Measurements from ENCODE around the gene PPP2R5C. TPM values are rescaled to one million over a fixed set of nuclear protein-coding genes. Genes with fewer than 3 reads are reported as not detected.
A peak's percentile ranks its signal among the peaks of the same experiment; 100 is the strongest.

PPP2R5C gene
- total and polyA plus RNA-seq, 9 of the 15 experiments (the other 6 are each of a cell fraction or from before 2014, with no cell fraction given), result 284 to 617 (median 395) TPM

- no peak for TF ChIP-seq CLOCK (CRISPR knock-in tag; IDR thresholded peaks at IDR 0.05; ENCODE audit: borderline replicate concordance)
- TF ChIP-seq PML (IDR thresholded peaks at IDR 0.05; ENCODE audit: low read length), result no peak
Measured at GRCh38 chr14:101956179-101956885, 194.8 kb downstream of the PPP2R5C start (continued).

- Histone ChIP-seq H3K27ac (ENCODE audit: extremely low read depth, low read depth, low read length) (peak overlapping the region; percentile 32; the same call in 1 of the 3 replicates), H3K9me1 (ENCODE audit: control insufficient read depth, insufficient read depth, low read length) (no peaks in the 10 kb centered on the region), H3K79me2 (ENCODE audit: control insufficient read depth, insufficient read depth, low read length) (no peaks in the 10 kb centered on the region), H3K4me3 (no peak overlapping the region), H3K36me3 (ENCODE audit: control insufficient read depth, insufficient read depth, low read length) (no peaks in the 10 kb centered on the region), H3K9me3 (replicated peaks; ENCODE audit: control insufficient read depth, insufficient read depth, low read depth, low read length) (no peaks in the 10 kb centered on the region), H3K9ac (ENCODE audit: insufficient read depth in 1 of 2, low read depth in 2 of 2, low read length in 2 of 2) (peak overlapping the region in 1 of 2 experiments; percentile 84; a peak in 2 of 4 replicates), H3K27me3 (ENCODE audit: control insufficient read depth in 2 of 2, insufficient read depth in 2 of 2, low read length in 2 of 2) (no peaks in the 10 kb centered on the region), H3K4me2 (ENCODE audit: insufficient read depth, low read length) (no peak overlapping the region), H3K4me1 (replicated peaks in 1 of 2; ENCODE audit: control insufficient read depth in 2 of 2, insufficient read depth in 2 of 2, low read length in 2 of 2) (peaks cover 24 to 31% of the 10 kb centered on the region in 2 experiments), H2AFZ (ENCODE audit: low read depth, low read length) (peak overlapping the region; percentile 74), H4K20me1 (replicated peaks; ENCODE audit: control insufficient read depth, insufficient read depth, low read length) (no peaks in the 10 kb centered on the region)
- no peak; the same call in 1 of the 3 replicates for ATAC-seq
- peak; percentile 69 for FAIRE-seq
- in situ Hi-C loops (cut with MboI), result no loop called here
- WGBS (ENCODE audit: insufficient coverage, low coverage, missing lambda C conversion rate), result 46% methylated on average over 11 of the region's 13 CpGs
- intact Hi-C loops (cut with micrococcal nuclease), result no loop called here
- CTCF ChIA-PET (ENCODE audit: low intra/inter-chr PET ratio), result no interaction called here
- POLR2A ChIA-PET, result interaction anchor here (0.6 to 1.3 kb wide), 2 partner anchors 9 to 874 kb away, joined by 3 to 4 read pairs; no protein-coding TSS in a partner anchor
- peak in 1 of 4 experiments; percentile 63 for DNase-seq (ENCODE audit: extremely low read depth in 1 of 4, low spot score in 3 of 4)
- BruUV-seq (replicated peaks), result no TSS peak
- TF ChIP-seq MED1 (CRISPR knock-in tag; IDR thresholded peaks at IDR 0.05; ENCODE audit: borderline replicate concordance) (no peak), NR2C1 (IDR thresholded peaks at IDR 0.05) (no peak), NR2C1 (tag; IDR thresholded peaks at IDR 0.05) (peak; percentile 21; the same call in 1 of the 2 replicates), DIDO1 (tag; IDR thresholded peaks at IDR 0.05; ENCODE audit: low read depth) (no peak), EHMT2 (IDR thresholded peaks at IDR 0.05) (no peak), ZNF124 (CRISPR knock-in tag; IDR thresholded peaks at IDR 0.05) (no peak), IRF1 (CRISPR knock-in tag; IDR thresholded peaks at IDR 0.05; ENCODE audit: borderline replicate concordance) (no peak), MEF2A (IDR thresholded peaks at IDR 0.05; ENCODE audit: control insufficient read depth, low read depth, low read length) (no peak), L3MBTL2 (IDR thresholded peaks at IDR 0.05) (no peak), HDAC3 (IDR thresholded peaks at IDR 0.05; ENCODE audit: borderline replicate concordance, partially characterized antibody) (peak; percentile 43), SUPT5H (IDR thresholded peaks at IDR 0.05) (no peak), PCBP1 (IDR thresholded peaks at IDR 0.05; ENCODE audit: low read depth, low read length, poor library complexity, severe bottlenecking) (no peak), ZNF165 (CRISPR knock-in tag; IDR thresholded peaks at IDR 0.05; ENCODE audit: borderline replicate concordance) (no peak), FIP1L1 (IDR thresholded peaks at IDR 0.05; ENCODE audit: low read depth, low read length, poor library complexity, severe bottlenecking) (no peak), POLR2AphosphoS5 (IDR thresholded peaks at IDR 0.05; ENCODE audit: control insufficient read depth, insufficient read depth, low read depth, low read length) (no peak)
Measured at GRCh38 chr14:101957406-101958234, 196.1 kb downstream of the PPP2R5C start.
